ENCODE measurements around the gene LRRC25.

GRCh38 chr19:18348171-18348570, 49.3 kb downstream of the LRRC25 start:
- TF ChIP-seq REST (IDR thresholded peaks at IDR 0.05; ENCODE audit: borderline replicate concordance) (no peak), CTCF (IDR thresholded peaks at IDR 0.05; ENCODE audit: poor library complexity, severe bottlenecking) (no peak), EP300 (conservative IDR thresholded peaks at IDR 0.05; ENCODE audit: poor library complexity, severe bottlenecking) (no peak), EZH2 (IDR thresholded peaks at IDR 0.05; ENCODE audit: borderline replicate concordance, insufficient read depth, low read length, poor library complexity, severe bottlenecking) (no peak), POLR2AphosphoS5 (IDR thresholded peaks at IDR 0.05) (no peak)

All from neural cell (in vitro differentiated cells).